Esophagus squamous epithelium (tissue), 4 donors: ENCODE measurements around the gene PHACTR4.
"Not testable (repeated sequence)": the region's sequence is repeated elsewhere in the genome, so short reads cannot be mapped to it uniquely, and the experiment has no call there.

Source experiments
- POLR2A ChIP-seq, 4 donors: fragments of 450-650 bp; IDR thresholded peaks; one replicate each; pipeline ENCODE4 v1.6.1; 2017; ENCODE audit warnings: antibody characterized with exemption in 4 of 4, mild to moderate bottlenecking in 4 of 4, moderate library complexity in 3 of 4
- TF ChIP-seq, protein P1 (sequence below), 6 experiments: fragments of 450-650 bp in 4 of 6; fragments of 200-600 bp in 2 of 6; sonication (generic) in 2 of 6; IDR thresholded peaks; one replicate each; pipeline ENCODE4 v1.5.1; 2016 to 2019; ENCODE audit warnings: antibody characterized with exemption in 6 of 6, mild to moderate bottlenecking in 4 of 6, moderate library complexity in 4 of 6

DNA sequence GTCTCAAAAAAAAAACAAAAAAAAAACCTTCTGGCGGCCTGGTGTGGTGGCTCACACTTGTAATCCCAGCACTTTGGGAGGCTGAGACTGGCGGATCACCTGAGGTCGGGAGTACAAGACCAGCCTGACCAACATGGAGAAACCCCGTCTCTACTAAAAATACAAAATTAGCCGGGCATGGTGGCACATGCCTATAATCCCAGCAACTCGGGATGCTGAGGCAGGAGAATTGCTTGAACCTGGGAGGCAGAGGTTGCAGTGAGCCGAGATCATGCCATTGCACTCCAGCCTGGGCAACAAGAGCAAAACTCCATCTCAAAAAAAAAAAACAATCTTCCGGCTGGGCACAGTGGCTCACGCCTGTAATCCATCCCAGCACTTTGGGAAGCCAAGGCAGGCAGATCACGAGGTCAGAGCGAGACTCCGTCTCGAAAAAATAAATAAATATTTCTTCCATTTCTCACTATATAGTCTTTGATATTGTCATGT lies 144.9 kb downstream of the PHACTR4 start:
- TF ChIP-seq, protein P1, sequence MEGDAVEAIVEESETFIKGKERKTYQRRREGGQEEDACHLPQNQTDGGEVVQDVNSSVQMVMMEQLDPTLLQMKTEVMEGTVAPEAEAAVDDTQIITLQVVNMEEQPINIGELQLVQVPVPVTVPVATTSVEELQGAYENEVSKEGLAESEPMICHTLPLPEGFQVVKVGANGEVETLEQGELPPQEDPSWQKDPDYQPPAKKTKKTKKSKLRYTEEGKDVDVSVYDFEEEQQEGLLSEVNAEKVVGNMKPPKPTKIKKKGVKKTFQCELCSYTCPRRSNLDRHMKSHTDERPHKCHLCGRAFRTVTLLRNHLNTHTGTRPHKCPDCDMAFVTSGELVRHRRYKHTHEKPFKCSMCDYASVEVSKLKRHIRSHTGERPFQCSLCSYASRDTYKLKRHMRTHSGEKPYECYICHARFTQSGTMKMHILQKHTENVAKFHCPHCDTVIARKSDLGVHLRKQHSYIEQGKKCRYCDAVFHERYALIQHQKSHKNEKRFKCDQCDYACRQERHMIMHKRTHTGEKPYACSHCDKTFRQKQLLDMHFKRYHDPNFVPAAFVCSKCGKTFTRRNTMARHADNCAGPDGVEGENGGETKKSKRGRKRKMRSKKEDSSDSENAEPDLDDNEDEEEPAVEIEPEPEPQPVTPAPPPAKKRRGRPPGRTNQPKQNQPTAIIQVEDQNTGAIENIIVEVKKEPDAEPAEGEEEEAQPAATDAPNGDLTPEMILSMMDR (IDR thresholded peaks at IDR 0.05) = not testable (repeated sequence)
- not testable (repeated sequence) for TF ChIP-seq POLR2A (IDR thresholded peaks at IDR 0.05)
